Posterior cingulate gyrus (tissue), 11 donors: ENCODE measurements around the gene LZTS3.
"Not testable (repeated sequence)": the region's sequence is repeated elsewhere in the genome, so short reads cannot be mapped to it uniquely, and the experiment has no call there.

Source experiments
- DNase-seq, 10 donors: peaks; one replicate each; pipeline versions ENCODE4 v3.0.0 to v3.0.0-alpha.2; 2020 to 2021; ENCODE audit warnings: mixed read lengths in 3 of 10
- intact Hi-C: fragments of 100-400 bp; cut with DNase I; formaldehyde crosslinking; loops from one replicate; pipeline ENCODE4 v1.15.1; 2023

LZTS3 gene

DNA sequence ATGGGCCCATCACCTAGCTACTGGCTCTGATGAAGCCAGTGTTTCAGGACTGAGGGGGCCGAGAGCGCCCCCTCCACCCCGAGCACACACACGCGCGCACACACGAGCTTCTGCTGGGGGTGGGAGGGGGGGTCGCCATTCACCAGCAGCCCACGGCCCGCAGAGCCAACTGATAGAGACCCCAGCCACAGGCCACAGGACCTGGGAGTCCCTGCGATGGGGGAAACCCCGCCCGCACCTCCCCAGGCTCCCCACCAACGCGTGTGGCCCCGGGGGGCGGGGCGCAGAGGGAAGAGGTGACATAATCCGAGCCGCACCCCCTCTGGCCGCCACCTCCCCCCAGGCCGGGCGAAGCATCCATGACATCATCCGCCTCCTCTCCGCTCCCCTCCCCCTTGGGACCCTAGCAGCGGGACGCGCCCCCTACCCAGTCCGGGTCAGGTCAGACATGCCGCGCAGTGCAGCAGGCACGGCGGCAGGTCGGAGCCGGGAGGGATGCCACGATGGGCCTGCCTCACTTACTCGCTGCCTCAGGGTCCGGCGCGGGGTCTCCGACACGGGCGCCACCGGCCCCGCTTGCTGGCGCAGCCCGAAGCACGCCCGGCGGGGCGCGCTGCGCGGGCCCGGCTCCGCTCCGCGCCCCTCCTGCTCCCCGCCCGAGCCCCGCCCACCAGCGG lies at the start of gene LZTS3:
LZTS3 (minus strand) TSS at position 617 of the 677 bp plus-strand sequence. CDS start 6,386 bp downstream, outside the sequence.
- intact Hi-C loops = no loop called here
- peak in 9 of 10 donors; percentile 49 to 95 (median 72) for DNase-seq

DNA sequence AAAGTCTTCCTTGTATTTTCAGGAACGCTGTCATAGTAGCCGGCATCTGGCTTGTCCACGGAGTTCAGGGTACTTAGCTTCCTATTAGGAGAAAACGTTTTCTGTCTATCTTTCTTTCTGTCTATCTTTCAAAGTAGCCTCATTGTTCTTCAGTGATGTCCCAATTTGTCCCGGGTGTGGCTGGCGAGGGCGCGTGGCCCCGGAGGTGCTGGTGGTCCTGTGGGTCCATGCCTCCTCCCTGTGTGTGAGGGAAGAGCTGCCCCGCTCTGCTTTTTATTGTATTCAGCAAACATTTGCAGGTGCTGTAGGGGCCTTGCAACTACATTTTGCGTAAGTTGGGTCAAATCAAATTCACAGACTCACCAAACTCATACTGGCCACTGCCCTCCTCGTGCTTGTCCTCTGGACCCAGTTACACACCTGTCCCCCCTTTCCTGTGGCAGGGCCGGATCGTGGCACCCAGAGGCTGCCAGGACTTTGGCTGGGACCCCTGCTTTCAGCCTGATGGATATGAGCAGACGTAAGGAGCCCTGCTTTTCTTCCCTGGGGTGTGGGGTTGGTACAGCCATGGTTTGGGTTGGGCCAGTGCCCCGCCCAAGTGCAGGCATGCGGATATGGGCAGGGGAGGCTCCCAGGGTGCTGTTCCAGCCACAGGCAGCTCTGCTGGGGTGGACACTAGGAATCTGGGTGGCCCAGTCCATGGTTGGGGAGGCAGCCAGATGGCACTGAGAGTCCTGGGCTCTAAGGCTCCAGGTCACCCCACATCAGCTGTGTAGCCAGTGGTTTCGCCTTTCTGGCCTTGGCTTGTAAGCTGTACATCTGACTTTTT lies 48.3 kb upstream of the LZTS3 start:
- intact Hi-C loops = no loop called here
- DNase-seq = no peak

DNA sequence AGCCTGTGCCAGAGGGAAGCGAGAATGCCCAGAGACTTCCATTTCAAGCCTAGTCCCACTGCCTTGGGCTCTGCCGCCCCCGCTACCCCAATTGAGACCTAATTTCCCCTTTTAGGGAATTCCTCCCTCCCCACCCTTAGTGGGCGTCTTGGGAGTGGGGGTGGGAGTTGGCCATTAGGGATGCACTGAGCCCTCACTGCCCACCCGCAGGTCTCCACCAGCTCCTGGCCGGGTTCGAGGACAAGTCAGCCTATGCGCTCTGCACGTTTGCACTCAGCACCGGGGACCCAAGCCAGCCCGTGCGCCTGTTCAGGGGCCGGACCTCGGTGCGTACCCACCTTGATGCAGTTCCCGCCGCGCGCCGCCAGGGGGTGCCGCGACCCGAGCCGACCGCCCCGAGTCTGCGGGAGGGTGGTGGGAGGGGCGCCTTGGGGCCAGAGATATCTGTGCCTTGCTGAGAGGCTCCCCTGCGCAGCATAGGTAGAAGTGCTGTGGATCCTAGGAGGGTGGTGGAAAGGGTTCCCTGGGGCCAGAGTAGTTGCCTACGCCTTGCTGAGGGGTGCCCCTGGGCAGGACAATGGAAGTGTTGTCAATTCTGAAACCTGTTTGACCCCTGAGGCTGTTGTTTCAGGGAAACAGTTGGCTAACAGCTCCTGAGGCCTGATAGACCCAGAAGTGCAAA lies 45.1 kb upstream of the LZTS3 start:
- intact Hi-C loops = loop anchor here (1.0 kb wide), 1 partner anchor 98 kb away; no protein-coding TSS in a partner anchor

DNA sequence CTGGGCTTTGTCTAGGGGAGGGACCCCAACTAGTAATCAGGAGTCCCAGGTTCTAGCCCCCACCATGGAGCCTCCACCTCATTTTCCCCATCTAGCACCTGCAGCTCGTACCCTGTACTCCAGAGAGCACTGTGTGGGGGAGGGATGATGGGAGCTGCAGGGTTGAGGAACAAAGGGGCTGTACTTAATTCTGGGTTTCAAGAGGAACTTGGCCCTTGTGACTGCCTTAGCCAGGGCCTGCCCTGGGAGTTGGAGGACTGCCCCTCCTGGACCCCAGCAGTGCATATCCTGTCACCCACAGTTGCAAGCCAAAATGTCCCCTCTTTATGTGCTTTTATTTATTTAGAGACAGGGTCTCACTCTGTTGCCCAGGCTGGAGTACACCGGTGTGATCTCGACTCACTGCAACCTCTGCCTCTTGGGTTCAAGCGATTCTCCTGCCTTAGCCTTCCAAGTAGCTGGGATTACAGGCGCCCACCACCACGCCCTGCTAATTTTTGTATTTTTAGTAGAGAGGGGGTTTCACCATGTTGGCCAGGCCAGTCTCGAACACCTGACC lies 42.1 kb upstream of the LZTS3 start:
- DNase-seq, intact Hi-C loops: not testable (repeated sequence)

More for the DNA sequence above, 45.1 kb upstream of the LZTS3 start:
- DNase-seq = peak in 6 of 10 donors; percentile 42 to 93 (median 54)

DNA sequence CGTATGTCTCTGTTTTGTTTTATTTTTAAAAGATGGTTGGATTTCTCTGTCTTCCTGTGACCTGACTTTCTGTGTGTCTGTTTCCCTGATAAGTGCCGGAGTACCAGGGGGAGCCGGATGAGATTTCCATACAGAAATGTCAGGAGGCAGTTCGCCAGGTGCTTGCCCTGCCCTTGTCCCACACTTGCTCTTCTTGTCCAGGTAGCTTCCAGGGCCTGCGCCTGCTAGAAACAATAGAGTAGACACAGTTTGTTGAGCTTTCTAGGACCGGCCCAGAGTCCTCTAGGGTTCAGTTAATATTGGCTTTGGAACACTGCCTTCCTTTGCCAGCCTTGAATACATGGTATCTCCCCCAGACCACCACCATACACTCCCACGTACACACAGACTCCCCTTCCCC lies 39.9 kb upstream of the LZTS3 start:
- no peak for DNase-seq
- intact Hi-C loops = no loop called here

DNA sequence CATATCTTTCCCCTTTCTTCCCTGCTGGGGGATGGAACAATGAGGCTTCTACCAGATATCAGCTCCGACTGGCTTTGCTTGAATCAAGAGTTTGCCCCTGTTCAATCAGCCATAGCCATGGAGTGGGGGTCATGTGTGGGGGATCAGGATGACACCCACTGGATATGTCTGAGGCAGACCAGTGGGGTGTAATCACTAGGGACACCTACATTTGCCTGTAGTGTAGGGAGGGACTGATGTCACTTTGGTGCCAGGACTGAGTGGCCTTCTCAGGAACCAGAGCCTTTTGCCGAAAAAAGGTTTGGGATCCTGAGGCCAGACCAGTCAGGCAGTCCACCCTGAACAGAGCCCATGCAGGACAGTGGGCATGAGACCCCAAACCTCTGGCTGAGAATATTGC lies 37.0 kb upstream of the LZTS3 start:
- intact Hi-C loops = no loop called here
- DNase-seq = no peak

DNA sequence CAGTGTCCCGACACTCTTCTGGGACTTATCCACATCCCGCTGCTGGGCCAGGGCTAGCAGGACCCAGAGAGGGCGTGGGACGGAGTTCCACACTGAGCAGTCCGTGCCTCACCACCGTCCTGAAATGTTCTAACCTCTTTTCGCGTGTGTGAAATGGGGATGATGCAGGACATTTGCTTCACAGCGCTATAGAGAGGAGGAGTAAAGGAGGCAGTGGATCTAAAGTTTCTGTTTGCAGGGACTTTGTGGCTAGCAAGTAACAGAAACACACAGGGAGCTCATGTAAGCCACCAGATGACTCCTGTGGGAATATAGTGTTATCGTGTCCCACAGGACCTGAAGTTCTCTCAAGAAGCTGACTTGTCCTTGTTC lies 36.6 kb upstream of the LZTS3 start:
- intact Hi-C loops = no loop called here
- no peak for DNase-seq

DNA sequence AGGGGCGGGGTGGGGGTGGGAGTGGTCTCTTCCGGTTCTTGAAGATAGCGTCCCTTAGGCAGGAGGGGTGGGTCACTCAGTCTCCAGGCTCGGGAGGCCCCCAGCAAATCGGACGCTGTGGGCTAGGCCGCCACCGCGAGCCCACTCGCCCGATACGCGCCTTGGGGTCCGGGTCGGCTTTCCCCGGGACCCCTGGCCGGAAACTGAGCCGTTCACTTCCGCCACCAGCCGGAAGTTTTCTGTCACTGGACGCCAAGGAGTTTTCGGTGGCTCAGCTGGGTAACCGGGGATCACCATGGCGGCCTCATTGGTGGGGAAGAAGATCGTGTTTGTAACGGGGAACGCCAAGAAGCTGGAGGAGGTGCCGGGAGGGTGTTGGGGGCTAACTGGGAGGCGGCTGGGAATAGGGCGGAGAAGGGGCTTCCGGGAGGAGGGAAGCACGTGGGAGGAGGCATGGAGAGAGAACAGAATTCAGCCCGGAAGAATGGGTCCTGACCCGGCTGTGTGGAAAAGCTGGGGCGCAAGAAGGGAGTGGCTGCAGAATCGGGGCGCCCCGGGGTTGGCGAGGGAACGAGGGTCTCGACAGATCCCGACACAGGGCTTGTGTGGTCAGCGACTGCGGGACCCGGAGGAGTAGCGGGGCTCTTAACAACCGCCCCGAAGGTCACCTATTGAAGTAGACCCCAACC lies 36.1 kb upstream of the LZTS3 start, which contains the start of gene ITPA:
ITPA (plus strand) TSS at position 242 of the 689 bp plus-strand sequence; CDS start at position 296, 54 bp downstream.
- intact Hi-C loops = no loop called here
- peak in 9 of 10 donors; percentile 49 to 95 (median 66) for DNase-seq

DNA sequence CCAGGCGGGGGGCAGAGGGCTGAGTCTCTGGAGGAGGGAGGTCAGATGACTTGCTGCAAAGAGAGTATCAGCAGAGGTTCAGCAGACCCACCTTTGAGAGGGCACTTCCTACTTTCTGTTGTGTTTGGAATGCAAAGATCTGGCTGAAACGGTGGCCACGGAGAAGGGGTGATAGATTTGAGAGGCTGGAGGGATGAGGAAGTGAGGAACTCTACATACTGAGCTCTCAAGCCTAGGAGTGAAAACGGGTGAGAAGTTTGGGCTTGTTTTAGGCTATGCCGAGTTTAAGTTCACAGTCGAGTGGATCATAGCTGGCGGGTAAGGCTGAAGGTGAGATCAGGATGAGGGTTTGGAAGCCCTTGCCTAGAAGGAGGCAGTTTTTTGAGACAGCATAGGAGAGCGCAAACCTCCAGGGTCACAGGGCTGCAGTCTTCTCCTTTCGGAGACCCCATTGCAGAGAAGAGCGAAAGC lies 35.5 kb upstream of the LZTS3 start:
- DNase-seq = no peak
- intact Hi-C loops = no loop called here

DNA sequence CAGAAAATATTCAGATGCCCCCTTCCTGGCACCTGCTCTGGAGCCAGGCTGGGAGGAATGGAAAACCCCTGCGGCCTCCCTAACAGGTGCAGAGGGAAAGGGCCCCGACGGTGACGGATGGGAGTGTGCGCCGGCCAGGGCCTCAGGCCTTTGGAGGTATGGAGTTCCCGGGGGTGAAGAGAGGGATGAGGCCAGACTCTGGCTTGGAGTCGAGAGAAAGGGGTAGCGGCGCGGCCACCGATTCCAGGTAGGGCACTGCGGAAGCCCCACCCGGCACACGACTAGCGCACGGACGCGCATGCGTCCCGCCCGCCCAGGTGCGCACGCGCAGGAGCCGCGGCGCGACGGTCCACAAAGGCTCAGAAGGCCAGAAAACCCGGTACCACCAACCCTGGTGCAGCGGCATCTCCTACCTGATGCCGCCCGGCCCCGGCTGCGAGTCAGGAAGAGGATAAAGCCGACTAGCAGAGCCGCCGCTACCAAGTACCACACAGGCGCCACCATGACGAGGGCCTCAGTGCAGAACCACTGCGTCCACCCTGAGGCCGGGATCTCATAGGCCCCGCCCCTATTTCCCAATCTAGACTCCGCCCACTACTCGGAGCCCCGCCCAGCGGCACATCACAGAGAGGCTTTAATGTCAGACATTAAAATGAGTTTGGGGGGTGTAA lies 30.9 kb upstream of the LZTS3 start, which contains the start of gene DDRGK1:
DDRGK1 (minus strand) TSS at position 559 of the 671 bp plus-strand sequence; CDS start at position 504, 55 bp downstream.
- peak; percentile 77 to 98 (median 88) for DNase-seq
- intact Hi-C loops = no loop called here

DNA sequence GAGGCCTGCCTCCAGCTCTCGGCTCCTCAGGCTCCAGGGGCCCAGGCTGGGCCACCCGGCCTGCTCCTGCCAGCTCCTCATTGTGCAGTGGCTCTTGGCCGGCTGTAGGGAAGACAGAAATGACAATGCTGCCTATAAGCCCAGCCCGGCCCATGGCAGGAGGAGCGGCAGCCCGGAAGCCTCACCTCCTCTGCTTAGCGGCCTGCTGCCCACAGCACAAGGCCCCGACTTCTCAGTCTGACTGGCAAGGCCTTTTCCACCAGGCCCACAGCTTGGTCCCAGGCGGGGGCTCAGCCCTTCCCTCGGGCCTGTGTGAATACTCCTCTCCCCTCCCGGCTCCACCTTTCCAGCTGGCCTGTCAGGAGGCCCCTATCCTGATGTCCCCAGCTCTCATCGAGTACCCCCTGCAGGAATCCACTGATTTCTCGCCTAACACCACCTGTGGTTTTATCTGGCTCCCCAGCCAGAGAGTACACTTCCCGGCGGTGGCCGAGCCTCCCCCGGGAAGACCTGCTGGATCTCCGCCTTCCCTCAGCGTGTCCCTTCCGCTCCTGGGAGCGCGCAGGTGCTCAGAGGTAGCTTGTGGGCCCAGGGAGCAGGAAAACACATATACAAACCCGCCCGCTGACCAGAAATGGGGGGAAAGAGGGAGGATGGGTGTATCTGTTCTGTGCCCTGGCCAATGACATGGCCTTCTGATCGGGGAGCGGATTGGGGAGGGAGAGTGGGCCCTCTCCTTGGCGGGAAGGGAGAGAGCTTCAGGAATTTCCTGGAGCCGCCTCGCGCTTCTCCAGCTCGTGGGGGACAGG lies 30.2 kb upstream of the LZTS3 start:
- intact Hi-C loops = no loop called here
- DNase-seq = peak in 2 of 10 donors; percentile 77 to 87

DNA sequence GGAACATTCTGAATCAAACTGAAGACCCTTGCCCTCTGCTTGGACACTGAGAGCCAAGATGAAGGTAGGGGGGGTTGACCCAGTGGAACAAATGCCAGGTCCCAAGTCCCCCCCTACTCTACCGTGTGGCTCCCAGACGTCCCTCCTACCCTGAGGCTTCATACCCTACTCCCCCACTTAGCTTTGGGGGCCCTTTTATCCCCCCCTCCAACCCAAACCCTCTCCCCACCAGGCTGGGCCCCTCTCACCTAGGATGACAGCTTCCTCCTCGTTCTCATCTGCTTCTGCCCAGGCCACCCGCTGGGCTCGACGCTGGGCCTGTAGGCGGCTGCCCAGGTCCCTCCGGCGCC lies 29.6 kb upstream of the LZTS3 start:
- no peak for DNase-seq
- intact Hi-C loops = no loop called here

DNA sequence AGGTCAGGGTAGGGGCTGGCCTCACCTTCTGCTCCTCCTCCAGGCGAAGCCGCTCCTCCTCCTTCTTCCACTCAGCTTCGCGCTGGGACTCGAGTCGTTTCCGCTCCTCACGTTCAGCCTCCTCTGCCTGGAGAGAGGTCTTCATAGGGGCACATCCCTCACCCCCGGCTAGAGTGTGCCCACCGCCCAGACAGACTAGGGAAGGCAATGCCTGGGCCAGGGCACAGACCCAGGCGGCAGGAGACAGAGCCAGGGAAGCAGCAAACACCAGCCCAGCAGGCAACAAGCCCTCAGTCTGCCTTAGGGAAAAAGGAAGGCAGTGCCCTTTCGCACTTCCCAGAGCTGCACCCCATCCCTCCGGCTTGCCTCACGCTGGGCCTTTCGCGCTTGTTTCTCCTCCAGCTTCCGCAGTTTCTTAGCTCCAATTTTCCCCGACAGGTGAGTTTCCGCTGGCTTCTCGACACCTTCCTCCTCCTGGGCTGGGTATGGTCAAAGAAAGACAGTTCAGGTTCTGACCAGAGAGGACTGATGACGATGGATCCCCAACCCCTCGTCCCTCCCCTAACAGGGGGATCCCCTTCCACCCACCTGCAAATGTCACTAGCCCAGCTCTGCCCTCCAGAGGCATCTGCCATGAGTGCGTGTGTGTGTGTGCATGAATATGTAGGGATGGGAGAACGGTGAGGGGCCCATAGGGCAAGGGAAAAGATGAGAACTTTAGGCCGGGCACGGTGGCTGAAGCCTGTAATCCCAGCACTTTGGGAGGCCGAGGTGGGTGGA lies 26.8 kb upstream of the LZTS3 start:
- DNase-seq = peak in 3 of 10 donors; percentile 11 to 47 (median 37)
- intact Hi-C loops = no loop called here

DNA sequence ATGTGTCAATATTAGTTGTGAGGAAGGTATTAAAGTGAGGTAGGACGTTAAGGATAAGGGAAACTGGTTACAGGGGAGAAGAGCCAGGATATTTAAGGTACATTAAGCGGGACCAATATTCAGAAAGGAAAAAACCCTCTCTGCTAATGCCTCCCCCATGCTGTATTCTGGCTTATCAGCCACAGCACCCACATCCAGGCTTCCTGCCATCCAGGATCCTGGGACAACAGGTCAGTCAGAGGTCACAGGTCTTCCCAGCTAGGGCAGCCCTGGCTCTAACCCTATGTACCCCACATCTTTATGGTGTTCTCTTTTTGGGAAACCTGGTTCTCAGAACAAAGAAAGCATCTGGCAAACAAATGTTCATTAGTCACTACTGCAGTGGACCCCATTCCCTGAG lies 25.9 kb upstream of the LZTS3 start:
- intact Hi-C loops = no loop called here
- peak in 1 of 10 donors; percentile 8 for DNase-seq

DNA sequence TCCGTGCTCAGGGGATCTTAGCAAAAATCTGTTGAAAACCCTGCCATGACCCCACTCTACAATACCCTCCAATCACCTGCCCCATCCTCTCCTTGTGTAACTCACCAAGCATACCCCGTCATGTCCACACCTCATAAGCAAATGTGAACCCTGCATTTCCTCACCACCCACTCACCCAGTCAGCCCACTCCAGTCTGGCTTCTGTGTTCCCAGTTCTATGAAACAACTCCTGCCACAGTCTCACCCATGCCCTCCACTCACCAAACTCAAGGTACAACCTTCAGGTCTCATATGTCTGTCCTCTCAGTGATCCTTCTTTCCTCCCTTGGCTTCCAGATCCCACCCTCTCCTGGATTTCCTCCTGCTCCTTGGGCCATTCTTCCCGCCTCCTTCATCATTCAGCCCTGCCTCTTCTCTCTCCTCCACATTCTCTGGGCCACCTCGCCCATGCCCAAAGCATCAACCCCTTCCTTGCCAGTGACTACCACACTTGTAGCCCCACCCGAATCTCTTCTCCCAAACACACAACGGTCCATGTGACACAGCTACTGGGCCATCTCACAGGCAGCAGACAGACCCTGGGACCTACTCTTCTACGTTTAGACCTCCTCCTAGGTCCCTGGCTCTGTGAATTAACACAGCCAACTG lies 22.4 kb upstream of the LZTS3 start:
- intact Hi-C loops = no loop called here

DNA sequence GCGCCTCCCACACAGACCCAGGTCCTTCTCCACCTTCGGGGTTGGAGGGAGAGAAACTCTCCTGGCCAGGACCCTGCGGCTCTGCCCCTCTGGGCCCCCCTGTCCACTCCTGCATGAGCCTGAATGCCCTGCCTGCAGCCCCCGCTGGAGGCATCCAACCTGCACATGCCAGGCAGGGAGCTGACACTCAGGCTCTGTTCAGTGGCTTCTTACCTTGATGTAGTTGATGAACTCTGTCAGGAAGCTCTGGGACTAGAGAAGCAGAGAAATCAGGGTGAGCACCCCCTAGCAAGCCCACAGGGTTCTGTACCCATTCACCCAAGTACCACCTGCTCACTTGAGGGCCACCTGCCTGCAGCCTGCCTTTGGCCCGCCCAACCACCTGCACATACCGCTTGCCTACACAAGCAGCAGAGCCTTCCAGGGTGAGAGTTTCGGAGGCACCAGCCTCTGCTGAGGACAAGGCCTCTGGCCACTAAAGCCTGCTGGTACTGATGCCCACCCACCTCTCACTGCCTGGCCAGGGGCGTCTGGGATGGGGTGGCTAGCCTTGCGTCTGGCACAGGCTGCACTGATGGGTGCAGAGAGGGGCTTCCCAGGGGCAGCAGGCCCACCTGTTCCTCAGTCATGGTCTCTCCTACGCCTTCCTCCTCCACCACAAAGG lies 21.4 kb upstream of the LZTS3 start:
- intact Hi-C loops = no loop called here
- DNase-seq = peak in 3 of 10 donors; percentile 54 to 81 (median 80)

More for the DNA sequence above, 22.4 kb upstream of the LZTS3 start:
- DNase-seq = peak in 3 of 10 donors; percentile 55 to 79 (median 65)
